Hepatic stellate cell (primary cell): Measurements from ENCODE around the gene SPEF1.

Experiments used
- DNase-seq: peaks from one replicate; pipeline ENCODE4 v3.0.0; 2011; ENCODE audit warnings: low spot score

Gene SPEF1

GRCh38 chr20:3748073-3748472 is 33.2 kb downstream of the SPEF1 start:
- no peak for DNase-seq

DNA sequence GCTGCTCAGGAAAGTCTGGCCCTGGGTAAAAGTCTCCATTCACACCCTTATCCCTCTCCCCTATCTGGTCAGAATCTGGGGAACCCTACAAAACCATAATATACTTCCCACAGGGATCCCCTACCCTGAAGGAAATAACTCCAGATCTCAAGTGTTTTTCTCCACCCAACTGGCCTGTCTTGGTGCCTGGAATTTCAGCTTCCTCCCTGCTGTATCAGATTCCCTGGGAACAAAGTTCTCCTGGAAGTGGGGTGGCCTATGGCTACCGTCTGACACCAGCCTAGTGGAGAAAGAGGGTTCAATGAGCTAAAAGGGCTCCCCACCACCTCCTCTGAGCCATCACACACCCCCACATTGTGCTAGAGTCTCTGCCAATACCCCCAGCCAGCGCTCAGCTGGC is 33.8 kb downstream of the SPEF1 start:
- no peak for DNase-seq

- DNase-seq, result no peak
Measured at GRCh38 chr20:3745686-3746173, 35.5 kb downstream of the SPEF1 start.

DNA sequence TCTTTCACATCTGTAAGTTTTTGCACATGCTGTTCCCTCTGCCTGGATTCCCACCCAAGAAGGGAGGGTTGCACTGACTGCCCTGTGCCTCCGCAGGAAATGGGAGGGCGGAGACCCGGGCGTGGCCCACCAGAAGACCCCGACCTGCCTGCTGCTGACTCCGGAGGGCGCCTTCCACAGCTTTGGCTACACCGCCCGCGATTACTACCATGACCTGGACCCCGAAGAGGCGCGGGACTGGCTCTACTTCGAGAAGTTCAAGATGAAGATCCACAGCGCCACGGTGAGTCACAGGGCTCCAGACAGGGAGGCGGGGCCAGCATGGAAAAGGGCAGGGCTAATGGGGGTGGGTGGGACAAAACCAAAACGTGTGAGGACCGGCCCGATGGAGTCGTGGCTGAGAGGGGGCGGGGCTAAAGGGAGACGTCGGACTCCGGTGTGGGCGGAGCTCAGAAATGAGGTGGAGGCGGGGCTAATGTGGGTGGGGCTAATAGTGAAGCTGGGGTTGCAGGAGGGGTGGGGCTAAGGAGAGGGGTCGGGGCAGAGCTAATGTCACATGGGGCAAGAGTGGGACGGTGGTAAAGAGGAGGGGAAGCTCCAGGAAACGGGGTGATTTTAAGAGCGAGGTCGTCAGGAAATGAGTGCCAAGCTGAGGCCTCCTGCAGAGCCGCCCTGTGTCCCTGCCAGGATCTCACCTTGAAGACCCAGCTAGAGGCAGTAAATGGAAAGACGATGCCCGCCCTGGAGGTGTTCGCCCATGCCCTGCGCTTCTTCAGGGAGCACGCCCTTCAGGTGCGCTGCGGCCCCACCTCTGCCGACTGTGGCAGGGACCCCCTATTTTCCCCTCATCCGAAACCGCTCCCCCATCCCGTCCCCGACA is 36.2 kb downstream of the SPEF1 start:
- no peak for DNase-seq

- no peak for DNase-seq
Measured at GRCh38 chr20:3744037-3744436, 37.2 kb downstream of the SPEF1 start.

GRCh38 chr20:3743251-3743650 is 38.0 kb downstream of the SPEF1 start:
- no peak for DNase-seq

- DNase-seq, result no peak
Measured at GRCh38 chr20:3741836-3742458, 39.3 kb downstream of the SPEF1 start.

DNA sequence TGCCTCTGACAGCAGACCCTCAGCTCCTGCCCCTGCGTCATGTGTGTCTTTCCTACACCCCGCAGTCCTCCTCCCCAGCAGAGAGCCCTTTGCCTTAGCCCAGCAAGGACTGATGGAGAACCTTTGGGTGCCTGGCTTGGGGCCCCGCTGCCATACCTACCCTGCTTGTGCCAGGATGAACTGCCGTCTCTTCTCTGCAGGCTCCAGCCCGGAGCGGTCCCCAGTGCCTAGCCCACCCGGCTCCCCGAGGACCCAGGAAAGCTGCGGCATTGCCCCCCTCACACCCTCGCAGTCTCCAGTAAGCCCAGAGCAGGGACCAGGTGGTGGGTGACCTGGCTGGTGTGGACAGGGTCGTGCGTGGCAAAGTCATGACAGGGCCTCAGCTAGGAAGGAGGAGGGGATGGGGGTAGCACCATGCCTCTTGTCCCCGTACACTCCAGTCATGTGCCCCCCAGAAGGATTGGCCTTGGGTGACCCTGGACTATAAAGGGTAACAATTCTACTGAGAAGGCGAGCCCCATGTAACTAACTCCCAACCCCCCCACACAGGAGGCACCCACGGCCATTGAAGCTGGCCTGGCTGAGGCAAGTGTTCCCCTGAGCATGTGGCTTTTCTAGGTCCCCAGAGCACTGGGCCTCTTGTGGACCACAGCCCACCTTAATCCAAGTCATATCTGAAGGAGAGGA is 40.5 kb downstream of the SPEF1 start:
- DNase-seq, result no peak

GRCh38 chr20:3739926-3740451 is 41.3 kb downstream of the SPEF1 start:
- DNase-seq, result no peak

DNA sequence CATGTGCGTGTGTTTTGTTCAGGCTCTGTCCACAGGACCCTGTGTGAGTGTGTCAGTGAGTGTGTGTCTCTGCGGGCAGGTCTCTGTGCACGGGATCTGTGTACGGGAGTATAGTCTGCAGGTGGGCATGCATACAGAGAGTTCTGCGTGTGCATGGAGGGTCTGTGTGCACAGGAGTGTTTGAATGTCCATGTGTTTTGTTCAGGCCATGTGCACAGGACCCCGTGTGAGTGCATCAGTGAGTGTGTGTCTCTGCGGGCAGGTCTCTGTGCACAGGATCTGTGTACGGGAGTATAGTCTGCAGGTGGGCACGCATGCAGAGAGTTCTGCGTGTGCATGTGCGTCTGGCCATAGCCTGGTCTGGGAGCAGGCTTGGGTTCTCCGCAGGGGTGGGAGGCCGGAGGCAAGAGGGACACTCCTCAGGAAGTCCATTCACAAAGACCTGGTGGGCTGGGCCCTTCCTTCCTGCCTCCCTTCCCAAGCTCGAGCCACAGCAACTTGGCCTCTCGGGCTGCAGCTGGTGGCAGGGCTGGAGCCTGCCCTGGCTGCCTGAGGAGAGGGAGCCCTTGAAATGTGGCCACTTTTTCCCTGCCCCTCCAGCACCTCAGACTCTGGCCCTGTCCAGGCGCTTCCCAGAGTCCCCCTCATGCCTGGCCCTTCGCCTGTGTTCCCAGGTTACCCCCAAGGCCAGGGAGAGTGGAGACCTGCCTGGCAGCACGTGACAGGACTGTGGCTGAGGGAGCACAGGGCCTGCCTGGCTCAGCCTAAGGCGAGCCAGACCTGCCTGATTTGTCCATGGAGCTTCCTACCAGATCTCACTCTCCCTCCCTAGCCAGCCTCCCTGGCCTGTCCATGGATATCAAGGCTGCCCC is 42.0 kb downstream of the SPEF1 start:
- no peak for DNase-seq

DNA sequence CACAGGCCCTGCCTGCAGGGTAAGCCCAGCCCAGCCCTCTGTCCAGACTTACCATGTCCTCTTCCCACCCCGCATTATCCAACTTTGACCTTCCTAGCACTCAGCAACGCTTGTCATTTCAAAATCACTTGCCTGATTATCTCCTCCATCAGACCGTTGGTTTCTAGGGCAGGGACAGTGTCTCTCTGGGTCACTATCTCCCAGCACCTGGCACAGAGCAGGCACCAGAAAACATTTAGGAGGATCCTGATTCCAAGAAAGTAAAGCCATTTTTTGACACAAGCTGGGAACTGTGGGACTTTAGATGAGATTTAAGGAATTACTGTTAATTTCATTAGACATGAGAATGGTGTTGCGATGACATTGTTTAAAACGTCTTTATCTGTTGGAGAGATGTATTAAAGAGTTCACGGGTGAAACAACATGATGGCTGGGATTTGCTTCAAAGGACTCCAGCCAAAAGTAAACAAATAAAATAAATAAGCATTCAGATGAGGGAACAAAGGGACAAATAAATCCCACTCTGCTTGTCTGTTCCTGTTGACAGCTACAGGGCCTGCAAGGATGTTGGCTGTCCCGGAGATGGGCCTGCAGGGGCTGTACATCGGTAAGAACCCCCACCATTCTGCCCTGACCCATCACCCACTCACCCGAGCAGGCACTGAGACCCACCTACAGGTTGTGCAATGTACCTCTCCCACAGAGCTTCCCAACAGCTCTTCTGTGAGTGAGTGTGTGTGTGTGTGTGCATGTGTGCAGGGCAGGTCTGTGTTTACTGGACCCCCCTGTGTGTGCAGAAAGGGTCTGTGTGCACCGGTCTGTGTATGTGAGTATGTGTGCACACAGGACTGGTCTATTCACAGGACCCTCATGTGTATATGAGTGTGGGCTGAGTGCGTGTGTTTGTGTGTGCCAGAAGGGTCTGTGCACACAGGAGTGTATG is 42.9 kb downstream of the SPEF1 start:
- no peak for DNase-seq

GRCh38 chr20:3735768-3736167 is 45.5 kb downstream of the SPEF1 start:
- no peak for DNase-seq

GRCh38 chr20:3734111-3734843 is 47.0 kb downstream of the SPEF1 start:
- DNase-seq, result no peak

GRCh38 chr20:3733119-3733995 is 47.9 kb downstream of the SPEF1 start:
- no peak for DNase-seq

- no peak for DNase-seq
Measured at GRCh38 chr20:3732327-3733118, 48.7 kb downstream of the SPEF1 start, which contains the start of gene HSPA12B. TSS of gene HSPA12B (plus strand) at chr20:3732685. CDS start at chr20:3738675, 5,990 bp downstream.

- DNase-seq, result no peak
Measured at GRCh38 chr20:3731944-3732326, 49.3 kb downstream of the SPEF1 start.

DNA sequence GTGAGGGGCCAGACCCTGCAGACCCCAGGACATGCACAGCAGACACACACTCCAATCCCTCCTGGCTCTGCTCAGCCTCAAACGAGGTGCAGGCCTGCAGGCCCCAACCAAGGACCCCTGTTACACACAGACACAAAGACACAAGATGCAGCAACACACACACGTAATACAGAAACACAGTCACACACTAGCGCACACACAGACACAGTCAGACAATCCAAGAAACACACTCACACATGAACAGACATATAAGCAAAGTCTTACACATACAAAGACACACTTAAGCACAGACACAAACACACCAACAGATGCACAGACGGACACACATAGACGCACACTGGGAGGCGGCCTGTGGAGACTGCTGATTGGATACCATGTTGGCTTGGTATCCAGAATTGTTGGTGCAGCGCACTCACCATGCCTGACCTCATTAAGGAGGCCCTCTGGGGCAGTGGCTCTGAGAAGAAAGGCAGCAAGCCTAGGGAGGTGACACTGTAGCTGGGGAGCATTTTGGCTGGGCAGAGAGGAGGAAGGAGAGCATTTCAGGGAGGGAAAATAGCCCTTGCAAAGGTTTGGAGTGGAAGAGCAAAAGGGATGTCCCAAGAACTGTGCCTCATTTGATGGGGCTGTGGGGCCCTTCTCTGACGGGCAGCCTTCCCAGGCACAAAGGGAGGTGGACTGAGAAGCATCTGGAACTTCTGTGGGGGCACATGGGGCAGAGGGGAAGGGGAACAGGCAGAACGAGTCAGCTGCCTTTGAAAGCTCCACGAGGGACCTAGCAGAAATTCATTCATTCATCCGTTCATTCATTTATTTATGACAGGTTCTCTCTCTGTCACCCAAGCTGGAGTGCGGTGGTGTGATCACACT is 50.2 kb downstream of the SPEF1 start:
- no peak for DNase-seq
